Measurements from ENCODE around the gene ZNF445.

The ZNF445 gene

DNA sequence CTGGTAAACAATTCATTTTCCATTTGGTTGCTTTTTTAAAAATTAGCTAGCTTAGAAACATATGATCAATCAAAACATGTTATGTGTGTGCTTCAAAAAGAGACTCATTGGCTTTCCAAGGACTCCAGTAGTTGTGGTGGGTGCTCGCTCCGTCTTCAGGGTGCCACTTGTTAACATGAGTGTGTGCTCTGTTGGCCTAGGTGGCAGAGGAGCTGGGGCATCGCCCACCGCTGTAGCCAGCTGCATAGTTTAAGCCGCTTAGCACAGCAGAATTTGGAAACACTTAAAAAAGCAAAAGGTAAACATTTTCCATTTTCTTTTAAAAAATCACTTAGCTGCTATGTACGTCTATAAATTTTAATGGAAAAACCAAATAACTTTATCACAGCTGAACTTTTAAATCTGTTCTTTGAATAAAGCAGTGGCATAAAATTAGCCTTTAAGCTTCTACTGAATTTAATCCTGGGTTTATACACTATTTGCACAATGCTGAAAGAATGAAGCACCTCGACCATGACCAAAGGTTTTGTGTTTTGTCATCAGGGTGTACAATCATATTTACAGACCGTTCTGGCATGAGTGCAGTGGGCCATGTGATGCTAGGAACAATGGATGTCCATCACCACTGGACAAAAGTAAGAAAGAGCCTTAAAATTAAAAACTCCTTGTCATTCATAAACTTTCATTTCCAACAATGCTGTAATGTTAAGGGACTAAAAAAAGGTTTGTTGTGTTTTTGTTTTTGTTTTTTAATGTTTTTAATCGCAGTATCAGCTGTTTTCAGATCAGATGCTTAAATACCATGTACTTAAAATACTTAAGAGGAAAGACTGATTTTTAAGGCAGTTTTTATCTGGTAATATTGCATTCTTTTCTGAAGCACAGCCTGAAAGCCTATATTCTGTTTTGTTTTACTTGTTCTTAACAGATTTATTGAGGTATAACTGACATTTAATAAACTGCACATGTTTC lies 81.0 kb downstream of the ZNF445 start:
- no peak for FAIRE-seq

DNA sequence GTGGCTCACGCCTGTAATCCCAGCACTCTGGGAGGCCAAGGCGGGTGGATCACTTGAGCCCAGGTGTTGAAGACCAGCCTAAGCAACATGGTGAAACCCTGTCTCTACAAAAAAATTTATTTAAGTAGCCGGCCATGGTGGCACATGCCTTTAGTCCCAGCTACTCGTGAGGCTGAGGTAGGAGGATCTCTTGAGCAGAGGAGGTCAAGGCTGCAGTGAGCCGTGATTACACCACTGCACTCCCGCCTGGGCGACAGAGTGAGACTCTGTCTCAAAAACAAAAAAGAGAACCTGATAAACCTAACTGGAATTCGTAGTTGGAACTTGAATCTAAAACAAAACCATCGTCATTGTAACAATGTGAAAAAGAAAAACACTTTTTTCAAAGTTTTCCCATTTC lies 81.8 kb downstream of the ZNF445 start:
- FAIRE-seq, result no peak

DNA sequence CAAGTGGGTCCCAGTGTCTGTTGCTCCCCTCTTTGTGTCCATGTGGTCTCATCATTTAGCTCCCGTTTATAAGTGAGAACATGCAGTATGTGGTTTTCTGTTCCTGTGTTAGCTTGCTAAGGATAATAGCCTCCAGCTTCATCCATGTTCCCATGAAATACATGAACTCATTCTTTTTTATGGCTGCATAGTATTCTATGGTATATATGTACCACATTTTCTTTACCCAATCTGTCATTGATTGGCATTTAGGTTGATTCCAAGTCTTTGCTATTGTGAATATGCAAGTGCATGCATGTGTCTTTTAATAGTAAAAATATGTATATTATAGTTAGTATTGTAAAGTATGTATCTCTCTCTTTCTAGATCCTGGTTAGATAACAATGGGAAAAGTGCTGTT lies 85.0 kb downstream of the ZNF445 start:
- no peak for FAIRE-seq

DNA sequence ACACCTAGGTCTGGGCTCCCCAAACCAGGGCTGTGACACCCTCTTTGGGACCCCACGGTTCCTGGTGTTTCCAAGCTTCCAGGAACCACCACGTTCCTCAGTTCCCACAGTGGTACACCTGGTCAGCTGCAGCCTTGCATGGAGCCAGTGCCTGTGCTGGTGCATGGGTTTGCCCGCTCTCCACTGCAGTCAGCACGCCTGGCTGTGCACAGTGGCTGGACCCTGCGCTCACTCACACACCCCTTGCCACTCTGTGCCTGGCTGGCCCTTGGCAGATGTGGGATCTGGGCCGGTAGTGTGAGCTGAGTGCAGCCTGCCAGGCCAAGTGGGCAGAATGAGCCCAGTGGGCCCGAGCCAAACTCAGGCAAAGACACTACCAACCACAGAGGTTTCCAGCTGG lies 90.1 kb downstream of the ZNF445 start:
- no peak for FAIRE-seq
